ENCODE results near the gene EHF. TPM values are rescaled to one million over a fixed set of nuclear protein-coding genes. Genes with fewer than 3 reads are reported as not detected.

EHF gene
- total and polyA plus RNA-seq, 9 of the 15 experiments (the other 6 are each of a cell fraction or from before 2014, with no cell fraction given), result 0.04 to 0.54 (median 0.37) TPM

GRCh38 chr11:34588023-34588422 is 32.9 kb upstream of the EHF start (continued):
- TF ChIP-seq CXXC5 (CRISPR knock-in tag; IDR thresholded peaks at IDR 0.05) (peak; percentile 6; the same call in 1 of the 2 replicates), ARNT (IDR thresholded peaks at IDR 0.05) (peak in 1 of 2 experiments; percentile 19; a peak in 1 of 4 replicates), ZNF407 (IDR thresholded peaks at IDR 0.05; ENCODE audit: low read depth) (no peak), ATF6 (CRISPR knock-in tag; IDR thresholded peaks at IDR 0.05) (0 out of 2 replicates have a peak, but pooled peaks have one; percentile 13), MEIS2 (IDR thresholded peaks at IDR 0.05; ENCODE audit: partially characterized antibody) (peak; percentile 69), PKNOX1 (IDR thresholded peaks at IDR 0.05) (peak; percentile 49), TFE3 (CRISPR knock-in tag; IDR thresholded peaks at IDR 0.05) (peak; percentile 51), ZNF639 (CRISPR knock-in tag; conservative IDR thresholded peaks at IDR 0.05 in 1 of 2, IDR thresholded peaks at IDR 0.05 in 1 of 2) (no peak), JUND (IDR thresholded peaks at IDR 0.05; ENCODE audit: borderline replicate concordance, low read depth, low read length) (no peak), JUND (tag; IDR thresholded peaks at IDR 0.05; ENCODE audit: borderline replicate concordance, low read depth, low read length) (0 out of 3 replicates have a peak, but pooled peaks have one; percentile 41), USF2 (CRISPR knock-in tag; IDR thresholded peaks at IDR 0.05) (peak; percentile 40)

All from K562 (cell line).